GM10266 (cell line): Measurements from ENCODE around the gene RIMBP3C.
"Not testable (repeated sequence)": the region's sequence is repeated elsewhere in the genome, so short reads cannot be mapped to it uniquely, and the experiment has no call there.

Experiments used
- DNase-seq: peaks from one replicate; pipeline ENCODE4 v3.0.0; 2012; ENCODE audit errors: extremely low spot score
- TF ChIP-seq, protein P1 (sequence below): IDR thresholded peaks from 2 replicates; pipeline ENCODE4 v1.5.1; 2012; ENCODE audit warnings: mild to moderate bottlenecking, low read depth; ENCODE audit not compliant: control insufficient read depth, insufficient read depth; ENCODE audit errors: missing control alignments

RIMBP3C gene

GRCh38 chr22:21582801-21583740 lies 31.8 kb upstream of the RIMBP3C start:
- TF ChIP-seq, protein P1, sequence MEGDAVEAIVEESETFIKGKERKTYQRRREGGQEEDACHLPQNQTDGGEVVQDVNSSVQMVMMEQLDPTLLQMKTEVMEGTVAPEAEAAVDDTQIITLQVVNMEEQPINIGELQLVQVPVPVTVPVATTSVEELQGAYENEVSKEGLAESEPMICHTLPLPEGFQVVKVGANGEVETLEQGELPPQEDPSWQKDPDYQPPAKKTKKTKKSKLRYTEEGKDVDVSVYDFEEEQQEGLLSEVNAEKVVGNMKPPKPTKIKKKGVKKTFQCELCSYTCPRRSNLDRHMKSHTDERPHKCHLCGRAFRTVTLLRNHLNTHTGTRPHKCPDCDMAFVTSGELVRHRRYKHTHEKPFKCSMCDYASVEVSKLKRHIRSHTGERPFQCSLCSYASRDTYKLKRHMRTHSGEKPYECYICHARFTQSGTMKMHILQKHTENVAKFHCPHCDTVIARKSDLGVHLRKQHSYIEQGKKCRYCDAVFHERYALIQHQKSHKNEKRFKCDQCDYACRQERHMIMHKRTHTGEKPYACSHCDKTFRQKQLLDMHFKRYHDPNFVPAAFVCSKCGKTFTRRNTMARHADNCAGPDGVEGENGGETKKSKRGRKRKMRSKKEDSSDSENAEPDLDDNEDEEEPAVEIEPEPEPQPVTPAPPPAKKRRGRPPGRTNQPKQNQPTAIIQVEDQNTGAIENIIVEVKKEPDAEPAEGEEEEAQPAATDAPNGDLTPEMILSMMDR = no peak
- DNase-seq = no peak

- not testable (repeated sequence) for DNase-seq
Observed at GRCh38 chr22:21581009-21581713, 29.9 kb upstream of the RIMBP3C start.

DNA sequence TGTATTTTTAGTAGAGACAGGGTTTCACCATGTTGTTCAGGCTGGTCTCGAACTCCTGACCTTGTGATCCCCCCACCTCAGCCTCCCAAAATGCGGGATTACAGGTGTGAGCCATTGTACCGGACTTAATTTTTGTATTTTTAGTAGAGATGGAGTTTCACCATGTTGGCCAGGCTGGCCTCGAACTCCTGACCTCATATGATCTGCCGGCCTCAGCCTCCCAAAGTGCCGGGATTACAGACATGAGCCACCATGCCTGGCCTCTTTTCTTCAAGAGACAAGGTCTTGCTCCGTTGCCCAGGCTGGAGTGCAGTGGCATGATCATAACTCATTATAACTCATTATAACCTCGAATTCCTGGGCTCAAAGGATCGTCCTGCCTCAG lies 29.4 kb upstream of the RIMBP3C start:
- not testable (repeated sequence) for DNase-seq

GRCh38 chr22:21579474-21579851 lies 28.2 kb upstream of the RIMBP3C start:
- TF ChIP-seq, protein P1 = no peak
- DNase-seq = no peak

DNA sequence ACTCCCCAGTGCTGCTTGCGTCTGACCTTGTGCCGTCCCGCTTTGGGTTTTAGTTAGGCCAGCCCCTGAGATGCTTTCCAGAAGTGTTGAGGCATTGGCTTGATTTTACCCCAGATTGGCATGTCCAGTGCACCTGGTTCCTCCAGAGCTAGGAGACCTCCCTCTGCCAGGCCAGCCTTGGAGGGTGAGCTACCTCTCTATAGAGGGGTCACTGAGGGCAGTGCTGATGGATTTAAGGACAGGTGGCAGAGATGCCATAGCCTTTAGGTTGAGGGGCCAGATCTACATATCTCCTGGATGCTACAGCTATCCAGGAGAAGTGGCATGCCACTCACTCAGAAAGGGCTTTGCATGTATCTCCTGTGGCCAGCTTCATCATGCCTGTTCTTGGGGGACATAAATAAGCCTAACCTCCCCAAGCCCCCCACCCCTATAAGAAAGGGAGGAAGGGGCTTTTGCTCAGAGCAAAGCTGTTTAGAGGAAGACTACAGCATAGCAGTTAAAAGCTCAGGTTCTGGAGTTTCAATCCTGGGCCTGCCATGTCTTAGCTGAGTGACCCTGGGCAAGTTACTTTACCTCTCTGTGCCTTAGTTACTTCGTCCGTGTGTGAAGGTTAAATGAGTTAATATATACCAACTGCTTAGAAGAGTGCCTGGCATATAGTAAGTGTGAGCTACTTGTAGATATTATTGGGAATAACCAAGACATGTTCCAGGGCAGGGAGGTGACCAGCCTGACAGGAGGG lies 22.7 kb upstream of the RIMBP3C start:
- DNase-seq = no peak
- TF ChIP-seq, protein P1 = no peak

- no peak for DNase-seq
- TF ChIP-seq, protein P1 = no peak
Observed at GRCh38 chr22:21573293-21573734, 22.1 kb upstream of the RIMBP3C start.

DNA sequence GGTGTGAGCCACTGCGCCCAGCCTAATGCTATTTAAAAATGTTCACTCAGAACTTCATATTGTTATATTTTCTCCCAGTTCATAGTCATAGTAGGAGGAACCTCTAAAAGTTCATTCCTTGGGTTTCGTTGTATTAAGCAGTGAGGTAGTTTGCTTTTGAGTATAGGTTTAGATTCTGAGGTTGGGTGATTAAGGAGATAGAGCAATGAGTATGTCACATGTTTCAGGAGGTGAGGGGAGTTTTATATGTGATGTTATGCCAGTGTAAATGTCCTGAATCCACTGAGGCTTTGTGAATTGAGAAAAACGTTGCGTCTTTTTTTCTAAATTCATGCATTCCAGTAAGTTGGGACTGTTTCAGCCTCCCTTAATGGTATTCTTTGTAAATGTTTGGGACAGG lies 20.4 kb upstream of the RIMBP3C start:
- DNase-seq = no peak
- TF ChIP-seq, protein P1 = no peak

GRCh38 chr22:21570398-21570797 lies 19.1 kb upstream of the RIMBP3C start:
- TF ChIP-seq, protein P1 = no peak

More at GRCh38 chr22:21570398-21570797, 19.1 kb upstream of the RIMBP3C start:
- no peak for DNase-seq
